GM12878 (cell line): Measurements from ENCODE around the gene GPC5. TPM values are rescaled to one million over a fixed set of nuclear protein-coding genes. Genes with fewer than 3 reads are reported as not detected.
A peak's percentile ranks its signal among the peaks of the same experiment; 100 is the strongest.

Experiments used
- ATAC-seq: fragments of 200-7000 bp; cut with Tn5 transposase; 3 replicates; pipeline ENCODE4 v1.9.1; 2020; ENCODE audit warnings: mild to moderate bottlenecking, moderate library complexity
- BruUV-seq: library from RNA; stranded (reverse); fragments of 400-500 nt; replicated peaks from 2 replicates; lab custom pipeline; 2021; lab: Mats Ljungman, UMichigan
- CTCF ChIA-PET: fragments of 300-600 bp; sonication (Branson Sonifier 250); formaldehyde crosslinking; extraction: SDS; loops from one replicate; lab custom pipeline; 2021; ENCODE audit warnings: inconsistent platforms; lab: Yijun Ruan, JAX
- POLR2A ChIA-PET: fragments of 350-600 bp; formaldehyde crosslinking; extraction: SDS; loops from one replicate; lab custom pipeline; 2021; ENCODE audit warnings: inconsistent platforms; lab: Charles Lee
- RAD21 ChIA-PET: fragments of 300-600 bp; sonication (Branson Sonifier 250); formaldehyde crosslinking; loops from one replicate; lab custom pipeline; 2023; ENCODE audit warnings: antibody characterized with exemption; ENCODE audit not compliant: unreplicated experiment; lab: Charles Lee
- SMC1A ChIA-PET: fragments of 300-600 bp; sonication (Branson Sonifier 250); formaldehyde crosslinking; loops from one replicate; lab custom pipeline; 2023; ENCODE audit not compliant: unreplicated experiment, uncharacterized antibody; lab: Charles Lee
- DNase-seq: peaks from one replicate; pipeline ENCODE4 v3.0.0-alpha.2; 2011; ENCODE audit warnings: low read depth, low spot score
- FAIRE-seq: peaks from 3 replicates; lab custom pipeline; 2011; peaks lifted over from hg19 to GRCh38; lab: Jason Lieb, UNC
- H2AFZ ChIP-seq: 2 replicates; pipeline ENCODE4 v1.6.0; 2011; ENCODE audit warnings: low read depth, low read length, control low read depth; ENCODE audit not compliant: control insufficient read depth
- H3K27ac ChIP-seq: 2 replicates; pipeline ENCODE4 v1.5.1; 2011; ENCODE audit warnings: control low read depth; ENCODE audit not compliant: control insufficient read depth, insufficient read depth
- H3K27me3 ChIP-seq, 2 experiments: replicated peaks in 1 of 2; 2 replicates each; pipeline versions ENCODE4 v1.6.0 to v1.6.1; 2011; ENCODE audit warnings: low read length in 1 of 2; ENCODE audit not compliant: control insufficient read depth in 2 of 2, insufficient read depth in 2 of 2
- H3K36me3 ChIP-seq, 2 experiments: 2 replicates each; pipeline ENCODE4 v1.5.1; 2011; ENCODE audit warnings: low read length in 1 of 2; ENCODE audit not compliant: control insufficient read depth in 2 of 2, insufficient read depth in 2 of 2
- H3K4me1 ChIP-seq: 2 replicates; pipeline ENCODE4 v1.6.1; 2011; ENCODE audit warnings: mild to moderate bottlenecking, low read length, moderate library complexity, mixed read lengths; ENCODE audit not compliant: control insufficient read depth, insufficient read depth
- H3K4me2 ChIP-seq: 2 replicates; pipeline ENCODE4 v1.6.0; 2011; ENCODE audit warnings: control low read depth; ENCODE audit not compliant: control insufficient read depth, insufficient read depth
- H3K4me3 ChIP-seq: fragments of 200-600 bp; sonication (generic); 2 replicates; pipeline ENCODE4 v1.5.1; 2016
- H3K79me2 ChIP-seq: 2 replicates; pipeline ENCODE4 v1.6.0; 2011; ENCODE audit warnings: low read length; ENCODE audit not compliant: control insufficient read depth, insufficient read depth
- H3K9ac ChIP-seq: 2 replicates; pipeline ENCODE4 v1.8.0; 2011; ENCODE audit warnings: low read length, control low read depth, mixed read lengths; ENCODE audit not compliant: control insufficient read depth, insufficient read depth
- H3K9me3 ChIP-seq: replicated peaks from 3 replicates; pipeline ENCODE4 v1.5.1; 2011; ENCODE audit warnings: mild to moderate bottlenecking, low read length; ENCODE audit not compliant: control insufficient read depth, insufficient read depth
- H4K20me1 ChIP-seq: 2 replicates; pipeline ENCODE4 v1.6.0; 2011; ENCODE audit not compliant: control insufficient read depth, insufficient read depth
- ASH2L ChIP-seq: fragments of 300-600, 200-600 bp; sonication (generic); IDR thresholded peaks from 2 replicates; pipeline ENCODE4 v1.6.1; 2017; ENCODE audit warnings: low read depth, mild to moderate bottlenecking, borderline replicate concordance
- CBX5 ChIP-seq: sonication (generic); IDR thresholded peaks from 2 replicates; pipeline ENCODE4 v1.6.1; 2016; ENCODE audit warnings: low read depth, moderate library complexity, mild to moderate bottlenecking, inconsistent platforms
- CHD2 ChIP-seq: IDR thresholded peaks from 2 replicates; pipeline ENCODE4 v1.6.1; 2011; ENCODE audit warnings: low read depth, low read length, improper control_type of control experiment, borderline replicate concordance
- E2F8 ChIP-seq: fragments of 450-650 bp; IDR thresholded peaks from 2 replicates; pipeline ENCODE4 v1.6.1; 2018; ENCODE audit warnings: mild to moderate bottlenecking, low read depth, moderate library complexity; ENCODE audit not compliant: partially characterized antibody
- EP300 ChIP-seq, 2 experiments: fragments of 150-350 bp in 1 of 2; IDR thresholded peaks; 2 replicates each; pipeline ENCODE4 v1.6.1; 2011 to 2012; ENCODE audit warnings: low read depth in 2 of 2, low read length in 2 of 2, borderline replicate concordance in 1 of 2, improper control_type of control experiment in 1 of 2, inconsistent platforms in 1 of 2; ENCODE audit not compliant: control insufficient read depth in 1 of 2
- ESRRA ChIP-seq: IDR thresholded peaks from 2 replicates; pipeline ENCODE4 v1.6.1; 2012; ENCODE audit warnings: mild to moderate bottlenecking, low read length, improper control_type of control experiment
- FOXM1 ChIP-seq: IDR thresholded peaks from 2 replicates; pipeline ENCODE4 v1.6.1; 2012; ENCODE audit warnings: low read depth, mild to moderate bottlenecking, inconsistent platforms, low read length, moderate library complexity
- PML ChIP-seq: IDR thresholded peaks from 2 replicates; pipeline ENCODE4 v1.6.1; 2012; ENCODE audit warnings: low read length, inconsistent platforms
- POLR2A ChIP-seq: IDR thresholded peaks from 2 replicates; pipeline ENCODE4 v1.6.1; 2011; ENCODE audit warnings: low read depth, mild to moderate bottlenecking, low read length
- POLR2AphosphoS2 ChIP-seq: IDR thresholded peaks from 2 replicates; pipeline ENCODE4 v1.6.1; 2011; ENCODE audit warnings: low read depth, mild to moderate bottlenecking, low read length, improper control_type of control experiment, moderate library complexity
- RB1 ChIP-seq: fragments of 450-650 bp; formaldehyde crosslinking; IDR thresholded peaks from 2 replicates; pipeline ENCODE4 v1.6.1; 2017; ENCODE audit warnings: mild to moderate bottlenecking, borderline replicate concordance
- SPI1 ChIP-seq: IDR thresholded peaks from 2 replicates; pipeline ENCODE4 v1.6.1; 2011; ENCODE audit warnings: low read depth, mild to moderate bottlenecking, low read length, moderate library complexity, borderline replicate concordance; ENCODE audit not compliant: insufficient read depth
- TCF12 ChIP-seq: IDR thresholded peaks from 2 replicates; pipeline ENCODE4 v1.6.1; 2011; ENCODE audit warnings: low read depth, mild to moderate bottlenecking, low read length
- YY1 ChIP-seq: IDR thresholded peaks from 2 replicates; pipeline ENCODE4 v1.6.1; 2011; ENCODE audit warnings: low read depth, mild to moderate bottlenecking, low read length
- ZBTB33 ChIP-seq: fragments of 450-650 bp; IDR thresholded peaks from 2 replicates; pipeline ENCODE4 v1.6.1; 2017; ENCODE audit warnings: mild to moderate bottlenecking
- ZNF24 ChIP-seq: fragments of 450-650 bp; IDR thresholded peaks from 2 replicates; pipeline ENCODE4 v1.6.1; 2017; ENCODE audit warnings: antibody characterized with exemption, mild to moderate bottlenecking
- WGBS: methylation state at CpG from one replicate; pipeline ENCODE4 v1.1.6; 2016; ENCODE audit warnings: low lambda C conversion rate; ENCODE audit not compliant: insufficient replicate concordance, insufficient coverage; ENCODE audit errors: missing lambda C conversion rate; 5-methylcytosine and 5-hydroxymethylcytosine counted together
- in situ Hi-C: fragments of 300-500 bp; cut with MboI; formaldehyde crosslinking; loops from 9 replicates; pipeline ENCODE4 v1.14.3; 2018; ENCODE audit warnings: mixed read lengths
- intact Hi-C: fragments of 100-400 bp; cut with micrococcal nuclease; formaldehyde crosslinking; loops from one replicate; pipeline ENCODE4 v1.14.2; 2022; ENCODE audit not compliant: unreplicated experiment
- polyA plus RNA-seq, 11 experiments: library from polyadenylated mRNA; depleted of rRNA in 4 of 11; unstranded in 6 of 11; stranded (reverse) in 5 of 11; fragments of >200 nt; fragmentation: Nextera tagmentation in 4 of 11; fragmentation: Illumina TruSeq in 1 of 11; extraction: Ambion mirVana in 4 of 11; extraction: Trizol in 1 of 11; gene quantifications; 1 replicate in 1 of 11; 2 replicates in 10 of 11; pipeline versions ENCODE4 v1.2.1 to v1.2.3, GENCODE V29; 2011 to 2016; ENCODE audit warnings: inconsistent platforms in 2 of 11, missing spikeins in 2 of 11, low read depth in 1 of 11
- total RNA-seq, 4 experiments: library from RNA; depleted of rRNA in 3 of 4; stranded (reverse); fragments of >200 nt in 3 of 4; fragmentation: Illumina TruSeq in 1 of 4; extraction: Trizol in 1 of 4; gene quantifications; 2 replicates each; pipeline versions ENCODE4 v1.2.1 to v1.2.3, GENCODE V29; 2013 to 2021

Gene GPC5
- total and polyA plus RNA-seq, 10 of the 15 experiments (the other 5 are each of a cell fraction or from before 2014, with no cell fraction given): 0.05 to 0.87 (median 0.44) TPM; not detected in 1

GRCh38 chr13:91358387-91358782 is 40.0 kb upstream of the GPC5 start:
- no peak overlapping the region for H3K27ac ChIP-seq
- DNase-seq (no peak), FAIRE-seq (no peak), ATAC-seq (peak; percentile 25)
- peaks cover 1 to 27% of the 10 kb centered on the region in 2 experiments; a peak in 2 of 4 replicates for H3K36me3 ChIP-seq
- H3K4me3 ChIP-seq: no peak overlapping the region
- H4K20me1 ChIP-seq: no peaks in the 10 kb centered on the region
- H3K4me2 ChIP-seq: no peak overlapping the region
- peak; percentile 43; the same call in 1 of the 2 replicates for TF ChIP-seq POLR2AphosphoS2
- TF ChIP-seq ZBTB33: no peak
- TF ChIP-seq EP300 (IDR thresholded peaks at IDR 0.05; ENCODE audit: borderline replicate concordance in 1 of 2, control insufficient read depth in 1 of 2, low read depth in 2 of 2, low read length in 2 of 2): no peak
- TF ChIP-seq POLR2A: peak; percentile 65; the same call in 1 of the 2 replicates
- TF ChIP-seq TCF12: no peak
- no peak for TF ChIP-seq SPI1
- TF ChIP-seq ZNF24: no peak
- TF ChIP-seq CBX5: no peak
- TF ChIP-seq ASH2L: no peak
- TF ChIP-seq E2F8: no peak
- TF ChIP-seq ESRRA: no peak
- TF ChIP-seq FOXM1: no peak
- TF ChIP-seq YY1: no peak
- peak; percentile 8 for TF ChIP-seq PML
- no peak for TF ChIP-seq CHD2
- TF ChIP-seq RB1: no peak
- no peak overlapping the region for H2AFZ ChIP-seq
- H3K27me3 ChIP-seq: no peaks in the 10 kb centered on the region
- ChIA-PET POLR2A (interaction anchor here (0.6 to 2.0 kb wide), 2 partner anchors 12 to 45 kb away, joined by 3 to 8 read pairs; no protein-coding TSS in a partner anchor), CTCF (interaction anchor here (3.0 to 4.6 kb wide), 3 partner anchors 9 to 45 kb away, joined by 14 to 35 read pairs (median 17); no protein-coding TSS in a partner anchor), SMC1A (interaction anchor here (0.6 to 3.4 kb wide), 7 partner anchors 9 to 364 kb away, joined by 3 to 18 read pairs (median 4); no protein-coding TSS in a partner anchor), RAD21 (interaction anchor here (0.5 to 2.2 kb wide), 3 partner anchors 9 to 55 kb away, joined by 3 to 8 read pairs (median 3); no protein-coding TSS in a partner anchor)
- in situ Hi-C loops: no loop called here
- BruUV-seq: no TSS peak
- no peaks in the 10 kb centered on the region for H3K9me3 ChIP-seq
- intact Hi-C loops: no loop called here
- H3K9ac ChIP-seq: no peak overlapping the region
- no peaks in the 10 kb centered on the region for H3K4me1 ChIP-seq
- 71% methylated on average over 2 of the region's 2 CpGs for WGBS
- H3K79me2 ChIP-seq: peaks cover 7% of the 10 kb centered on the region
